Central memory CD8-positive, alpha-beta T cell (primary cell): ENCODE data around the gene TRMT61A.

ENCODE experiments used
- ATAC-seq: fragments of 150-1000 bp; cut with Tn5 transposase; replicated peaks from 2 replicates; pipeline ENCODE4 v1.10.0; 2022; ENCODE audit warnings: mild to moderate bottlenecking, moderate FRiP score, moderate number of reproducible peaks; ENCODE audit not compliant: poor library complexity, severe bottlenecking; ENCODE audit errors: extremely low read depth
- DNase-seq, 2 donors: peaks; one replicate each; pipeline ENCODE4 v3.0.0; 2021; ENCODE audit warnings: low spot score in 2 of 2
- H3K27ac Mint-ChIP-seq: one replicate; pipeline ENCODE4 v1.8.0; 2022; ENCODE audit warnings: low read depth, mild to moderate bottlenecking, moderate library complexity, mixed read lengths
- H3K27me3 Mint-ChIP-seq: one replicate; pipeline ENCODE4 v1.8.0; 2022; ENCODE audit warnings: mixed read lengths
- H3K36me3 Mint-ChIP-seq: one replicate; pipeline ENCODE4 v1.8.0; 2022; ENCODE audit warnings: mild to moderate bottlenecking, moderate library complexity, mixed read lengths; ENCODE audit not compliant: insufficient read depth
- H3K4me1 Mint-ChIP-seq: one replicate; pipeline ENCODE4 v1.8.0; 2022; ENCODE audit warnings: mixed read lengths
- H3K4me3 Mint-ChIP-seq: one replicate; pipeline ENCODE4 v1.8.0; 2022; ENCODE audit warnings: mild to moderate bottlenecking, moderate library complexity, mixed read lengths
- H3K9me3 Mint-ChIP-seq: one replicate; pipeline ENCODE4 v1.8.0; 2022; ENCODE audit warnings: mixed read lengths

TRMT61A gene

GRCh38 chr14:103500148-103500990 is 28.6 kb upstream of the TRMT61A start:
- DNase-seq = peak; percentile 53 to 69
- no peak overlapping the region for H3K27ac Mint-ChIP-seq
- H3K4me1 Mint-ChIP-seq = peaks cover 10% of the 10 kb centered on the region
- H3K9me3 Mint-ChIP-seq = no peaks in the 10 kb centered on the region
- no peaks in the 10 kb centered on the region for H3K27me3 Mint-ChIP-seq
- H3K36me3 Mint-ChIP-seq = peaks cover 61% of the 10 kb centered on the region
- no peak overlapping the region for H3K4me3 Mint-ChIP-seq
- ATAC-seq = peak; percentile 82

- Mint-ChIP-seq H3K4me3 (no peak overlapping the region), H3K27ac (no peak overlapping the region), H3K36me3 (peaks cover 61% of the 10 kb centered on the region), H3K4me1 (peaks cover 10% of the 10 kb centered on the region), H3K27me3 (no peaks in the 10 kb centered on the region), H3K9me3 (no peaks in the 10 kb centered on the region)
- no peak for ATAC-seq
- DNase-seq = no peak
Measured at GRCh38 chr14:103501041-103501870, 27.7 kb upstream of the TRMT61A start.

- peaks cover 64% of the 10 kb centered on the region for H3K36me3 Mint-ChIP-seq
- ATAC-seq (no peak), DNase-seq (no peak)
- peaks cover 10% of the 10 kb centered on the region for H3K4me1 Mint-ChIP-seq
- no peaks in the 10 kb centered on the region for H3K27me3 Mint-ChIP-seq
- H3K9me3 Mint-ChIP-seq = no peaks in the 10 kb centered on the region
- H3K27ac Mint-ChIP-seq = no peak overlapping the region
- H3K4me3 Mint-ChIP-seq = no peak overlapping the region
Measured at GRCh38 chr14:103501921-103502669, 26.9 kb upstream of the TRMT61A start.

- DNase-seq (no peak), ATAC-seq (no peak)
- no peaks in the 10 kb centered on the region for H3K9me3 Mint-ChIP-seq
- no peaks in the 10 kb centered on the region for H3K27me3 Mint-ChIP-seq
- H3K36me3 Mint-ChIP-seq = peaks cover 59% of the 10 kb centered on the region
- peaks cover 10% of the 10 kb centered on the region for H3K4me1 Mint-ChIP-seq
- no peak overlapping the region for H3K4me3 Mint-ChIP-seq
- no peak overlapping the region for H3K27ac Mint-ChIP-seq
Measured at GRCh38 chr14:103502877-103503276, 26.1 kb upstream of the TRMT61A start.

GRCh38 chr14:103503296-103503695 is 25.7 kb upstream of the TRMT61A start:
- no peak for ATAC-seq
- H3K4me3 Mint-ChIP-seq = no peak overlapping the region
- peaks cover 10% of the 10 kb centered on the region for H3K4me1 Mint-ChIP-seq
- peaks cover 59% of the 10 kb centered on the region for H3K36me3 Mint-ChIP-seq
- no peaks in the 10 kb centered on the region for H3K27me3 Mint-ChIP-seq
- H3K27ac Mint-ChIP-seq = no peak overlapping the region
- H3K9me3 Mint-ChIP-seq = no peaks in the 10 kb centered on the region
- no peak for DNase-seq

GRCh38 chr14:103504991-103505565 is 23.9 kb upstream of the TRMT61A start:
- no peak for DNase-seq
- H3K9me3 Mint-ChIP-seq = no peaks in the 10 kb centered on the region
- H3K27me3 Mint-ChIP-seq = no peaks in the 10 kb centered on the region
- no peak overlapping the region for H3K4me3 Mint-ChIP-seq
- peak overlapping the region; percentile 69 for H3K27ac Mint-ChIP-seq
- ATAC-seq = no peak
- peaks cover 55% of the 10 kb centered on the region for H3K36me3 Mint-ChIP-seq
- peaks cover 4% of the 10 kb centered on the region for H3K4me1 Mint-ChIP-seq

- no peak for DNase-seq
- no peaks in the 10 kb centered on the region for H3K27me3 Mint-ChIP-seq
- peaks cover 4% of the 10 kb centered on the region for H3K4me1 Mint-ChIP-seq
- H3K36me3 Mint-ChIP-seq = peaks cover 45% of the 10 kb centered on the region
- no peak overlapping the region for H3K27ac Mint-ChIP-seq
- ATAC-seq = no peak
- H3K4me3 Mint-ChIP-seq = no peak overlapping the region
- no peaks in the 10 kb centered on the region for H3K9me3 Mint-ChIP-seq
Measured at GRCh38 chr14:103507751-103508150, 21.2 kb upstream of the TRMT61A start.

- Mint-ChIP-seq H3K4me1 (peaks cover 4% of the 10 kb centered on the region), H3K9me3 (no peaks in the 10 kb centered on the region), H3K27ac (peak overlapping the region; percentile 46), H3K27me3 (no peaks in the 10 kb centered on the region), H3K36me3 (peaks cover 37% of the 10 kb centered on the region), H3K4me3 (no peak overlapping the region)
- DNase-seq (no peak), ATAC-seq (no peak)
Measured at GRCh38 chr14:103508521-103509329, 20.3 kb upstream of the TRMT61A start.

GRCh38 chr14:103509864-103510723 is 18.9 kb upstream of the TRMT61A start:
- ATAC-seq (no peak), DNase-seq (no peak)
- peaks cover 28% of the 10 kb centered on the region for H3K36me3 Mint-ChIP-seq
- no peak overlapping the region for H3K4me3 Mint-ChIP-seq
- peaks cover 8% of the 10 kb centered on the region for H3K4me1 Mint-ChIP-seq
- no peaks in the 10 kb centered on the region for H3K27me3 Mint-ChIP-seq
- no peaks in the 10 kb centered on the region for H3K9me3 Mint-ChIP-seq
- no peak overlapping the region for H3K27ac Mint-ChIP-seq

GRCh38 chr14:103510724-103511693 is 18.0 kb upstream of the TRMT61A start:
- no peak for DNase-seq
- H3K4me1 Mint-ChIP-seq = peaks cover 8% of the 10 kb centered on the region
- peaks cover 21% of the 10 kb centered on the region for H3K36me3 Mint-ChIP-seq
- peak overlapping the region; percentile 57 for H3K27ac Mint-ChIP-seq
- ATAC-seq = no peak
- H3K9me3 Mint-ChIP-seq = no peaks in the 10 kb centered on the region
- no peaks in the 10 kb centered on the region for H3K27me3 Mint-ChIP-seq
- no peak overlapping the region for H3K4me3 Mint-ChIP-seq
